H9 (cell line): ENCODE results near the gene MRPL52. TPM values are rescaled to one million over a fixed set of nuclear protein-coding genes. Genes with fewer than 3 reads are reported as not detected.

Experiments used
- DNase-seq: peaks from one replicate; pipeline ENCODE4 v3.0.0-alpha.2; 2017
- H2AFZ ChIP-seq: one replicate; pipeline ENCODE4 v1.6.1; 2013; ENCODE audit warnings: mild to moderate bottlenecking, low read length, control low read depth, moderate library complexity
- H2AK5ac ChIP-seq: 2 replicates; pipeline ENCODE4 v1.6.1; 2013; ENCODE audit warnings: low read length, control low read depth, mixed read lengths; ENCODE audit not compliant: insufficient read length
- H2BK120ac ChIP-seq: one replicate; pipeline ENCODE4 v1.6.1; 2013; ENCODE audit warnings: low read depth, mild to moderate bottlenecking, low read length, control low read depth, inconsistent platforms; ENCODE audit not compliant: poor library complexity, severe bottlenecking
- H2BK12ac ChIP-seq: 2 replicates; pipeline ENCODE4 v1.6.1; 2013; ENCODE audit warnings: low read length, control low read depth, mixed read lengths, low read depth; ENCODE audit not compliant: insufficient read length
- H2BK15ac ChIP-seq: 2 replicates; pipeline ENCODE4 v1.6.1; 2013; ENCODE audit warnings: low read depth, low read length, control low read depth
- H2BK20ac ChIP-seq: one replicate; pipeline ENCODE4 v1.6.1; 2013; ENCODE audit warnings: low read depth, mild to moderate bottlenecking, low read length, control low read depth, inconsistent platforms; ENCODE audit not compliant: poor library complexity, severe bottlenecking
- H2BK5ac ChIP-seq: 2 replicates; pipeline ENCODE4 v1.6.1; 2013; ENCODE audit warnings: low read length, control low read depth, mixed read lengths; ENCODE audit not compliant: insufficient read length
- H3K14ac ChIP-seq: 2 replicates; pipeline ENCODE4 v1.6.1; 2013; ENCODE audit warnings: low read length, control low read depth; ENCODE audit not compliant: insufficient read depth
- H3K18ac ChIP-seq: 2 replicates; pipeline ENCODE4 v1.6.1; 2013; ENCODE audit warnings: low read depth, mild to moderate bottlenecking, mixed read lengths, low read length, control low read depth; ENCODE audit not compliant: insufficient read length
- H3K23ac ChIP-seq: 2 replicates; pipeline ENCODE4 v1.6.1; 2013; ENCODE audit warnings: low read length, control low read depth, mixed read lengths, low read depth; ENCODE audit not compliant: insufficient read length
- H3K23me2 ChIP-seq: 2 replicates; pipeline ENCODE4 v1.6.1; 2013; ENCODE audit warnings: low read depth, mild to moderate bottlenecking, mixed read lengths, low read length, control low read depth; ENCODE audit not compliant: insufficient read length, poor library complexity, severe bottlenecking
- H3K27ac ChIP-seq: 2 replicates; pipeline ENCODE4 v1.5.1; 2013; ENCODE audit warnings: low read length, control low read depth, mixed read lengths, low read depth; ENCODE audit not compliant: insufficient read length
- H3K27me3 ChIP-seq: 2 replicates; pipeline ENCODE4 v1.6.1; 2013; ENCODE audit warnings: low read length, control low read depth, inconsistent platforms; ENCODE audit not compliant: insufficient read depth
- H3K4ac ChIP-seq: 2 replicates; pipeline ENCODE4 v1.6.1; 2013; ENCODE audit warnings: low read depth, mild to moderate bottlenecking, control low read depth, inconsistent platforms, low read length, moderate library complexity
- H3K4me1 ChIP-seq: 2 replicates; pipeline ENCODE4 v1.6.1; 2013; ENCODE audit warnings: low read length, control low read depth, inconsistent platforms; ENCODE audit not compliant: insufficient read depth
- H3K4me2 ChIP-seq: 2 replicates; pipeline ENCODE4 v1.6.1; 2013; ENCODE audit warnings: low read length, control low read depth, mixed read lengths; ENCODE audit not compliant: insufficient read length, insufficient read depth
- H3K56ac ChIP-seq: 2 replicates; pipeline ENCODE4 v1.6.1; 2013; ENCODE audit warnings: low read depth, mild to moderate bottlenecking, mixed read lengths, low read length, control low read depth; ENCODE audit not compliant: insufficient read length
- H3K79me1 ChIP-seq: 2 replicates; pipeline ENCODE4 v1.6.1; 2013; ENCODE audit warnings: low read depth, mild to moderate bottlenecking, moderate library complexity, low read length, control low read depth, inconsistent platforms; ENCODE audit not compliant: insufficient read depth, poor library complexity, severe bottlenecking
- H3K79me2 ChIP-seq: 2 replicates; pipeline ENCODE4 v1.6.1; 2013; ENCODE audit warnings: low read length, control low read depth, inconsistent platforms; ENCODE audit not compliant: insufficient read depth
- H3K9ac ChIP-seq: 2 replicates; pipeline ENCODE4 v1.6.1; 2013; ENCODE audit warnings: low read length, control low read depth, mixed read lengths; ENCODE audit not compliant: insufficient read length; ENCODE audit errors: extremely low read depth
- H3K9me3 ChIP-seq: one replicate; pipeline ENCODE4 v1.6.1; 2013; ENCODE audit warnings: low read depth, low read length, inconsistent platforms; ENCODE audit not compliant: control insufficient read depth
- H3T11ph ChIP-seq: one replicate; pipeline ENCODE4 v1.6.1; 2013; ENCODE audit warnings: mild to moderate bottlenecking, low read length, control low read depth, inconsistent platforms
- H4K20me1 ChIP-seq: one replicate; pipeline ENCODE4 v1.6.1; 2013; ENCODE audit not compliant: control insufficient read depth, insufficient read length, insufficient read depth
- H4K5ac ChIP-seq: 2 replicates; pipeline ENCODE4 v1.6.1; 2013; ENCODE audit warnings: low read depth, mild to moderate bottlenecking, mixed read lengths, low read length, control low read depth; ENCODE audit not compliant: insufficient read length
- H4K8ac ChIP-seq: replicated peaks from 2 replicates; pipeline ENCODE4 v1.6.1; 2013; ENCODE audit warnings: low read length, control low read depth, mixed read lengths, low read depth; ENCODE audit not compliant: insufficient read length
- H4K91ac ChIP-seq: 2 replicates; pipeline ENCODE4 v1.6.1; 2013; ENCODE audit warnings: low read depth, mild to moderate bottlenecking, moderate library complexity, mixed read lengths, low read length, control low read depth; ENCODE audit not compliant: insufficient read length
- H3K27ac Mint-ChIP-seq, 3 experiments: 2 replicates in 2 of 3; 3 replicates in 1 of 3; pipeline ENCODE4 v1.8.0; 2020 to 2021; ENCODE audit warnings: mixed read lengths in 3 of 3, mild to moderate bottlenecking in 1 of 3, moderate library complexity in 1 of 3
- H3K27me3 Mint-ChIP-seq: 2 replicates; pipeline ENCODE4 v1.8.0; 2021; ENCODE audit warnings: low read depth, mild to moderate bottlenecking, moderate library complexity, mixed read lengths
- H3K36me3 Mint-ChIP-seq, 3 experiments: 2 replicates in 2 of 3; 3 replicates in 1 of 3; pipeline ENCODE4 v1.8.0; 2020 to 2021; ENCODE audit warnings: low read depth in 3 of 3, mixed read lengths in 3 of 3; ENCODE audit not compliant: insufficient read depth in 1 of 3
- H3K4me1 Mint-ChIP-seq, 2 experiments: 2 replicates each; pipeline ENCODE4 v1.8.0; 2020; ENCODE audit warnings: mixed read lengths in 2 of 2
- H3K4me3 Mint-ChIP-seq, 2 experiments: 2 replicates in 1 of 2; 3 replicates in 1 of 2; pipeline ENCODE4 v1.8.0; 2020 to 2021; ENCODE audit warnings: mild to moderate bottlenecking in 2 of 2, mixed read lengths in 2 of 2, moderate library complexity in 1 of 2
- H3K9me3 Mint-ChIP-seq, 2 experiments: 2 replicates in 1 of 2; 3 replicates in 1 of 2; pipeline ENCODE4 v1.8.0; 2020; ENCODE audit warnings: mild to moderate bottlenecking in 2 of 2, mixed read lengths in 2 of 2, moderate library complexity in 1 of 2
- CTCF ChIP-seq: fragments of 200-600 bp; sonication (generic); conservative IDR thresholded peaks from 3 replicates; pipeline ENCODE4 v1.8.0; 2021; ENCODE audit warnings: antibody characterized with exemption, mild to moderate bottlenecking
- WGBS: extraction: QIAGEN DNeasy Blood & Tissue Kit; methylation state at CpG from one replicate; pipeline ENCODE4 v1.1.7; 2013; ENCODE audit warnings: missing lambda C conversion rate, low lambda C conversion rate, mixed read lengths; ENCODE audit not compliant: insufficient read length; ENCODE audit errors: extremely low coverage; 5-methylcytosine and 5-hydroxymethylcytosine counted together
- total RNA-seq: library from RNA; stranded (reverse); gene quantifications from 2 replicates; pipeline ENCODE4 v1.2.1, GENCODE V29; 2021

Gene MRPL52
- total RNA-seq, 1 experiment from 2014 or later = 190 TPM

- Histone ChIP-seq H3K23ac (no peak overlapping the region), H2BK15ac (no peak overlapping the region), H3K56ac (no peak overlapping the region), H2AK5ac (no peak overlapping the region), H3K23me2 (peaks cover 6% of the 10 kb centered on the region), H3T11ph (no peak overlapping the region), H4K8ac (no peak overlapping the region), H3K18ac (no peak overlapping the region), H3K14ac (no peak overlapping the region), H3K79me2 (no peaks in the 10 kb centered on the region), H3K27ac (no peak overlapping the region), H2BK120ac (no peak overlapping the region), H2BK20ac (no peak overlapping the region), H3K4me1 (no peaks in the 10 kb centered on the region; the same call in 1 of the 2 replicates), H3K4ac (no peak overlapping the region), H3K9ac (no peak overlapping the region), H3K79me1 (no peaks in the 10 kb centered on the region), H3K4me2 (no peak overlapping the region), H4K5ac (no peak overlapping the region), H4K20me1 (no peaks in the 10 kb centered on the region), H2BK12ac (no peak overlapping the region), H3K9me3 (no peaks in the 10 kb centered on the region), H3K27me3 (no peaks in the 10 kb centered on the region), H2BK5ac (no peak overlapping the region), H2AFZ (no peak overlapping the region), H4K91ac (no peak overlapping the region)
- H3K27ac Mint-ChIP-seq = no peak overlapping the region
- peaks cover 8% of the 10 kb centered on the region for H3K27me3 Mint-ChIP-seq
- H3K9me3 Mint-ChIP-seq = no peaks in the 10 kb centered on the region
- peaks cover 0 to 17% (median 5%) of the 10 kb centered on the region in 3 experiments; a peak in 6 of 7 replicates for H3K36me3 Mint-ChIP-seq
- no peak for DNase-seq
- no peak overlapping the region for H3K4me3 Mint-ChIP-seq
- H3K4me1 Mint-ChIP-seq = peaks cover 18 to 21% of the 10 kb centered on the region in 2 experiments
- whole genome bisulfite sequencing = no CpG with 5 or more reads among the region's 8 CpGs
- no peak for TF ChIP-seq CTCF
These were observed 48.9 kb downstream of the MRPL52 start for GRCh38 chr14:22878271-22879246.
